Activated CD4-positive, CD25-positive, alpha-beta regulatory T cell (primary cell): ENCODE measurements around the gene IL3.
"Not testable (repeated sequence)": the region's sequence is repeated elsewhere in the genome, so short reads cannot be mapped to it uniquely, and the experiment has no call there.

ENCODE experiments used
- DNase-seq, 4 experiments: peaks; one replicate each; lab custom pipeline; 2025; lab: John Stamatoyannopoulos, UW

IL3 gene

DNA sequence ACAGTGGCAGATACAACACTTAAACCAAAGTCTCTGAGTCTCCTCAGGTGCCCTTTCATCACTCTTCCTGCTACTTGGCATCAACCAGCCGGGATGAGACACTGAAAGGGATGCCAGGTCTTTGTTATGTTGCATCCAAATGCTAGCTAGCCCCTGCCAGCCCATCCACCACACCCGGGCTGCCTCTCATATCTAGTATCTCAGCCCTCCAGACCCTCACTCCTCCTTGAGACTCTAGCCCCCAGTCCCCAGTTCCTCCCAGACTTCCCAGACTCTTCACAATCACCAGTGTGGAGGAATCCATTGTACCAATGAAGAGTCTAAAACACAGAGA lies 34.6 kb downstream of the IL3 start:
- no peak for DNase-seq

DNA sequence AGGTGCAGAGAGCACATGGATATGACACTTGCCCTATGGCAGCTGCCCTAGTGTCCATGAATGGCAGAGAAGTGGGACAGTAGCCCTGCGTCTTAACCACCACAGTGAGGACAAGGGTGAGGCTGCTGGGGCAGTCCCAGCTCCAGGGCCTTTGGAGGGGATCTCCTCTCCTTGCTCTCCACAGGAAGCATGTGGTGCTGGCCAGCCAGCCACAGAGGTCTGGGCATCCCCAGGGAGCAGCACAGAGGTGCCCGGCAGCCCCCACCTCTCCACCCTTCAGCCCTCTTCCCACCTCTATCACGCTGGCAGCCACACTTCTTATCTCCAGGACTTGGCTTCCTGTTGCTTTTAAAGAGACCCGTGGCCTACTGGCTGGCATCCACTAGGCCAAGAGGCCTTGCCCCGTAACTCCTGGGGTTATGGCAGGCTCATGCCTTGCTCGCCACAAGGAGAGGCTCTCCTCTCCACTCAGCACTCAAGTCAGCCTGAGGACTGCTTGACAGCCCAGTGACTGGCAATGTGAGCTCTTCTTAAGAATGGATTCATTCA lies 35.0 kb downstream of the IL3 start:
- no peak for DNase-seq

DNA sequence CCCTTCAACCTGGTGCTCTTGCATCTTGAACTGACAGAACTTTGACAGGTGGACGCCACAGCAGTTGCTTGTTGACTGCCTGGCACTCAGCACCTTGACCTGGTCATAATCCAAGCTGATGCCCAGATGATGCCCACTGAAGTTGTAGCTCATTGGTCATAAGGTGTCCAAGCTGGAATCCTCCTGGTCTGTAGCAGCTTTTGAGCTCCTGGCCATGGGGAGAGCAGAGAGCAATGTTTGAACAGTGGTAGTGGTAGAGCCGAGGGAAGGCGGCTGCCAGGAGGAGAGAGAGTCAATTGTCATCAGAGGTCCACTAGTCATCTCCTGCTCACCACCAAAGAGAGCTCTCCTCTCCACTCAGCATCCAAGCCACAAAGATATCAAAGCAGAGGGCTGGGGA lies 36.4 kb downstream of the IL3 start:
- no peak for DNase-seq

DNA sequence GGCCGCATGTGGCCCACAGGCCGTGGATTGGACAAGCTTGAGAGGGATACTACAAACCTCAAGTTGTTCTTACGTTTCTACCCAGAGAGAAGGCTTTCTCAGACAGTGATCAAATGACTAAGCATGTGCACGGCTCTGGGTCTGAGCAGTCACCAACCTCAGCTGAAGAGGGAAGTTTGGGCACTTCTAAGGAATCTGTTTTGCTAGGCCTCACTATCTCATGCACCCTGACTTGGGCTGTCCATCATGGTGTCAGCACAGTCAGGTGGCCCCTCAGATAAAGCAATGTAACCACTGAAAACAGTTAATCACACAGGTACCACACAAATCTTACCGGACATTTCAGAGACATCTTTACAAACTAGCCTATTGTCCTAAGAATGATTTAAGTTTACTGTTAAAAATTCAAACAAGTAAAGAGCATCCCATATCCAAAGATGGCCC lies 37.7 kb downstream of the IL3 start:
- no peak for DNase-seq

DNA sequence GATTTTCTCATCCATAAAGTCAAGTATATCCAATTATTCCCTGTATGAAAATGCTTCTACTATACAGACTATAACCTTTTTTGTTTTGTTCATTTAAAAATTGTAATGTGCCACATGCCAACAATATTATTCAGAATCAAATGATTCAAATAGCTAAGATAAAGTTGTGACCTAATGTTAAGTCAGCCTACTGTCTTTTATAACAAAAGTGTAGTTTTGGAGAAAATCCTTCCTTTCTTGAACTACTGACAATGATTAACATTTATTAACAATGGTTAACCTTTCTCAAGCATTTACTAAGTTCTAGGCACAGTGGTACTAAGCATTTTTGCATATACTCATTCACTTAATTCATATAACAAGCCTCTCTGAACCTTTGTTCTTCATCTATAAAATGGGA lies 38.2 kb downstream of the IL3 start:
- DNase-seq, result no peak

DNA sequence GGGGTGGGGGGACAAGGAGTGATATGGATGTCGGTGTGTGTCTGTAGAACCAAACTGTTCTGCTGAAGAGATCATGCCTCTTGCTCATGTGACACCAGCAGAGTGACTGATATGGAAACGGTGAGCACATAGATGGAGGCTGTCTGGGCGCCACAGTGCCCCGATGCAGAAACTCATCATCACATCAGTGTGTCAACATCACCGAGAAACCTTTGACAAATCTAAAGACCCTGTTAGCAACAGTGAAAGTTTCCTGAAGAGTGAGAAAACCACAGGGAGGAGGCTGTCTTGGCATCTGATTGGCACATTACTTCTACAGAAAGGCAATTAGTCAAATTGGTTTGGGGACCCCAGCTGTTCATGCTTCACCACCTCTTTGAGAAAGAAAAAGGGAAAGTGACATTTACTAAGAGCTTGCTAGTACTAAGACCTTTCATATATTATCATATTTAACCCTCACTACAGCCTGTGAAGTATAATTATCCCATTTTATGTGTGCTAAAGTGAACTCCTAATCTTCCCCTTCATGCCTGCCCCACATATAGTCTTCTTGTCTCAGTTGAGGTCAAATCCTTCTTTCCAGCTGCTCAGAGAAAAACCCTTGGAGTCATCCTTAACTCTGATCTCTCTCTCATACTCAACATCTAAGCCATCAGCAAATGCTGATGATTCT lies 38.8 kb downstream of the IL3 start:
- DNase-seq, result peak in 1 of 4 experiments; percentile 23

DNA sequence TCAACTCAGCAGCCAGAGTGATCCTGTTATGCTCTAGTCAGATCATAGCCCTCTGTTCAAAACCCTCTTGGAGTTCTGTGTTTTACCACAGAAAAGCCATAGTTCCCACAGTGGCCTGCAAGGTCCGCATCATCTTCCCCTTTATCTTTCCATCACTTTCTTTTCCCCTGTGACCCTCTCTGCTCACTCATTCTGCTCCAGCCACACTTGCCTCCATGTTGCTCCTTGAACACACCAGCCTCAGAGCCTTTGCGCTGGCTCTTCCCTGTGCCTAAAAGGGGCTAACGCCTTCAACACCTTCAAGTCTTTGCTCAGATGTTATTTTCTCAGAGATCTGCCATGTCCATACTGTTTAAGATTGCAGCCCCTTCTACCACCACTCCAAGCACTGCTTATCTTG lies 39.5 kb downstream of the IL3 start:
- DNase-seq, result no peak

DNA sequence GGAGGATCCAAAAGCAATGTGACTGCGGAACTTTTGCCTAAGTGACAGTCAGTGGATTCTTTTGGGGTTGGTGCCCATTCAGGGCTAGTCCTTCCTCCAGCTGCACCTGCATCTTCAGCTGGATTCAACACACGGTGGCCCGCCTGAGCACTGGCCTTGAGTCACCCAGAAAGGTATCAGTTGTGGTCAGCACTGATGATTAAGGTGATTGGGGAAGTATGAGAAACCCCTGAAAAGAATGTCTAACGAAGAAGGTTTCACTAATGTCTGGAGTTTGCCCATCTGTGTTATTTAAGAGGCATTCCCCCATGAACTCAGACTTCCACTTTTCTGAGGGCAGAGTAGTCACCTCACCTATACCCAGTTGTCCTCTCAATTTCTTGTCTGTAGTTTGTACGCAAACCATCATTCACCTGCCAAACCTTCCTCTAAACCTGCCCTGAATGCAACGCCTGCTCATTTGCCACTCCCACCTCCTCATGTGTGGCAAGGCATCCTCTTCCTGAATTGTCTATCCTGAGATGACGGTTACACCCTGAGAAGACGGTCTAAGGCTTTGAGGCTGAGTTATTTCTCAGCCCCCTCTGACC lies 40.3 kb downstream of the IL3 start:
- DNase-seq, result peak in 1 of 4 experiments; percentile 12

DNA sequence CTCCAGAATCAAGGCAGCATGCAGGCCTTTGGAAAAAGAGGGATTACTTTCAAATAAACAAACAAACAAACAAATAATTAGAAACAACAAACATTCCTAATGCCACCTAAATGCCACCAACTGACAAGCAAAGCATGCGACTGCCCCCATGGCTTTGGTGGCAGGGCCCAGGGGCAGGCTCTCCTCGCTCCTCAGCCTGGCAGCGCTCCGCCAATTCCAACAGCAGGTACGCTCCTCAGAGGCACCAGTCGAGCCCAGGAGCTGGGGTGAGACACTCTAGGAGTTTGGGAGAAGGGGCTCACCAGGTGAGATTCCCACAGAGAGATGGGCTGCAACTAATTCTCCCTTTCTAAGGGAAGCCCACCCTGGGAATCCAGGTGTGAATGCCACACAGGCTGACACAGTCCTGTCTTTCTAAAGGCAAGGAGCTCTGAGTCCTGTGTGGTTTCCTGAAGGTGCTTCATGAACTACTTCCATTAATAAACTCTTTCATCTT lies 41.0 kb downstream of the IL3 start:
- no peak for DNase-seq

DNA sequence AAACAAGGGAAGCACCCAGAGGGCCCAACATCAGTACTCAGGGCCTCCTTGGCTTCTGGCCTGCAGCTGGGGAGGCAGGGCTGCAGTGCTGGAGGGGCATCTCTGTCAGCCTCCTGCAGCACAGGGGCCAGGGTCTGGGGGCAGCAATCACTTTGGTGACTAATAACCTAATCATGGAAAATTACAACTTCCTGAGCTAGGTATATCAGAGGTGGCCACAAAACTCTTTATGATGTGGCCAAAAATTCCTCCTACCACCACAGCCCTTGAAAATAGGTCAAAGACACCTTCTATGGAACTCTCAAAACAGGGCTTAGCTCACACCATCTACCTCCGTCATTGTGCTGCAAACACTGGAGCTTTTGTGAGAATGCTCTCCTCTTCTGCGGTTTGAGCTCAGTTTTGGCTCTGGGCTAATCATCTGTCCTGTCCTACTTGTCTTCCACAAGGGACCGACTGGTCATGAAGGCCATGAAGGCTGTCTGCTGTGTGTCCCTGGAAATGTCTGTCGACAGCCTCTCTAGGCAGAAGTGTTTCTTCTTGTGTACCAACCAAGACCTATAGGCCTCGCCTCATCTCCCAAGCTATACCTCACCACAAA lies 41.7 kb downstream of the IL3 start:
- DNase-seq, result no peak

DNA sequence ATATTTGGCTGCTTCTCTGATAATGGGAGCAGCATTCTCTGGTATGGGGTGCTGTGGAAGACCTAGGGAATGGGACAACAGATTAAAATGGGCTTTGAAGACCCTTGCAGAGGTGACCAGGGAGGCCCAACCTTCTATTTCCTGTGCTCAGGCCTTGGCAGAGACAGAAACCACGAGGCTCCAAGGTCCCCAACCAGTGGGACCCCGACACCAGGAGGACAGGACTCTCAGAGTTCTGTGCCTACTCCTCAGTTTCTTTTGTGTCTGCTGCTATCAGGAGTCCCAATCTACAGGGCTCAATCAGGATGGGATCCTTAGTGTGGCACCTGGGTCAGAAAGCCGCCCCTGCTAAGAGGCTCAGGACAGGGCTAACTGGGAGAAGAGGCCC lies 42.5 kb downstream of the IL3 start:
- DNase-seq, result no peak

DNA sequence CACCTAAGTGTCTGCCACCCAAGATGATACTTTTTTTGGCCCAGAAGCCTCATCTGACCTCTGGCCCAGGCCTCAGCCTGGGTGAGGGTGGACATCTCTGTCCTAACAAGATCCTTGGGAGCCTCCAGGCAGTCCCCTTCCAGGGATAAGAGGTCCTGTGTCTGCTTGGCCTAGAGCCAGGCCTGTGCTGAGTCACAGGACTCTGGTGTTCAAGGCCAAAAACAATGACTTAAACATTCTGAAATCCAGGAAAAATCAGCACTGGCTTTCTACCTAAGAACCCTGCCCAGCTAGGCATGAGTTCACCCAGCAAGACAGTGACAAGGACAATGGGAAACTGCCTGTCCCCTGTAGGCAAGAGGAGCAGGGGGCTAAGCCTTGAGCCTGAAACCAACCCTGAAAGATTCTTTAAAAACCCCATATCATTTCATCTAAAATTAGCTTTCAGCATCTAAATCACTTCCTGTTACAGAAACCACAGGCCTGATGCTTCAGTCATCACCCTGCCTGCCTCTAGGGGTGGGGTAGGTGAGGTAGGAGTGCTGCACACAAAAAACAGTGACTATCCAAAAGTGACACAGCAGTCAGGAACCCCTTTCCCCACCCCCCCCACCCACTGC lies 43.0 kb downstream of the IL3 start:
- DNase-seq, result peak; percentile 13 to 44 (median 42)

DNA sequence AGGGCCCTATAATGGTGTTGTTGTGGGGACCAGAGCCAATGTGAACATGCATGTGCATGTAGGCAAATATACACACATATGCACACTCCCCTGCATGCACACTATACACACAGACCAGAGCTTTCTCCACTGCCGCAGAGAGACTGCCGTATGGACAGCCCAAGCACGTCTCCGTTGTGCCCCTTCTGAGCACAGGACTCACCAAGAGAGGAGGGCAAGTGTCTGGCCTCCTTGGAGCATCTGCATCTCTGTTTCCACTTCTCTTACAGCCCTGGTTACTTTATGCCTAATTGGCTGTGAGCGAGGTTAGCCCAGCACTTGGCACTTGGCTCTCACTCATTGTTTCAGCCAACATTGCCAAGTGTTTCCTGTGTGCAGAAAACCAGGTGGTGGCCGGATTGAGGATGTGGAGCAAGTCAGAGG lies 43.5 kb downstream of the IL3 start:
- DNase-seq, result no peak

DNA sequence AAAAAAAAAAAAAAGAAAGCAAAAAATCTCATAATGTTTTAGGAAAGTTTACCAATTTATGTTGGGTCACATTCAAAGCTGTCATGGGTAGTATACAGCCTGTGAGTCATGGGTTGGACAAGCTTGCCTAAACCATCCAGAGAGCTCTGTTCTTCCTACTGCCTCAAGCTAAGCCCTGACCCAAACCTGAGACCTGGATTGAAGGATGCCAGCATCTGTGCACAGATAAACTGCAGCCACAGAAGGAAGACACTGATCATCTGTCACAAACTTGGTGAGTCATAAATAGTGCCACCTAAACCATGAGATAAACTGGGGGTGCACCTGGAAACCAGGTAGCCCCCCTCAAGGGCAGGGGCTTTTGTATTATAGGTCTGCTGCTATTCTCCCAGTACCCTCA lies 44.1 kb downstream of the IL3 start:
- DNase-seq, result no peak

DNA sequence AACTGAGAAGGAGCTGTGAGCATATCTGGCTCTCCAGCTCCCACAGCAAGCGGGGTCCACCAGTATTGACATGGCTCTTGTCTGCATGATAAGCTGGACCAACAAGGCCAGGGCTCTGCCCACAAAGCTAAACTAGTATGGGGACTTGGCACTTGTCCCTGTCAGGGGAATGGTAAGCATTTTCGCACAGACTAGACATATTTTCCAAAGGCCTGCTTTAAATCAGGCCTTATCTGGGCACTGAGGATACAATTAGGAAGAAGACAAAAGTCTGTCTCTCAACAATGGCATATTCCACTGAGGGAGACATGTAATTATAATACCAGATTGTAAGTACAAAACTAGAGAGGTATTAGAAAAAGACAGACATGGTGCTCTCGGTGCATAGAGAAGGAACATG lies 45.2 kb downstream of the IL3 start:
- no peak for DNase-seq

DNA sequence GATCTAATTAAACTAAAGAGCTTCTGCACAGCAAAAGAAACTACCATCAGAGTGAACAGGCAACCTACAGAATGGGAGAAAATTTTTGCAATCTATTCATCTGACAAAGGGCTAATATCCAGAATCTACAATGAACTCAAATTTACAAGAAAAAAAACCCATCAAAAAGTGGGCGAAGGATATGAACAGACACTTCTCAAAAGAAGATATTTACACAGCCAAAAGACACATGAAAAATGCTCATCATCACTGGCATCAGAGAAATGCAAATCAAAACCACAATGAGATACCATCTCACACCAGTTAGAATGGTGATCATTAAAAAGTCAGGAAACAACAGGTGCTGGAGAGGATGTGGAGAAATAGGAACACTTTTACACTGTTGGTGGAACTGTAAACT lies 48.0 kb downstream of the IL3 start:
- not testable (repeated sequence) for DNase-seq

DNA sequence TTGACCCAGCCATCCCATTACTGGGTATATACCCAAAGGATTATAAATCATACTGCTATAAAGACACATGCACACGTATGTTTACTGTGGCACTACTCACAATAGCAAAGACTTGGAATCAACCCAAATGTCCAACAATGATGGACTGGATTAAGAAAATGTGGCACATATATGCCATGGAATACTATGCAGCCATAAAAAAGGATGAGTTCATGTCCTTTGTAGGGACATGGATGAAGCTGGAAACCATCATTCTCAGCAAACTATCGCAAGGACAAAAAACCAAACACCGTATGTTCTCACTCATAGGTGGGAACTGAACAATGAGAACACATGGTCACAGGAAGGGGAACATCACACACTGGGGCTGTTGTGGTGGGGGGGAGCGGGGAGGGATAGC lies 48.5 kb downstream of the IL3 start:
- DNase-seq, result not testable (repeated sequence)

DNA sequence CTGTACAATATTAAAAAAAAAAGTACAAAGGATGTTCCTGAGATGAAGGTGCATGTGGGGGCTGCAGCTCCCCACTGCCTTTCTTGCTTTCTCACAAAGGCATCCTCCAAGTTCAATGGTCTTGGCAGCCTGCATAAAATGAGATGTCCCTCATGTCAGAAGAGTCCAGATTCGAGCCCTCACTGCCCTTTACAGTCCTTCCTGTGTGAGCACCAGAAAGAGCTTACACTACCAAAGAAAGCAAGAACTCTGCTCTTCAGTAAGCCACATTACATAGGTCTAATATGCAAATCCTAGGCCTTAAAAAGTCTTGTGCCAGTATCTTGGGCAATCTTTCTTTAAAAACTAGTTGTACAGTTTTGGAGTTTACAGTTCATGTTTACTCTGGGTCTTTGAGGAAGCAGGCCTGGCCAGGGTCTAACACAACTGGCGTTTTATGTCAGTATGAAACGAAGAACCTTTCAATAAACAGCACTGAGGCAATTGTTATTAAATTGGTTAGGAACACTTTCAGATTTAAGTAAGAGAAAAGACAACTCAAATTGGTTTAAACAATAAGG lies 49.1 kb downstream of the IL3 start:
- no peak for DNase-seq

DNA sequence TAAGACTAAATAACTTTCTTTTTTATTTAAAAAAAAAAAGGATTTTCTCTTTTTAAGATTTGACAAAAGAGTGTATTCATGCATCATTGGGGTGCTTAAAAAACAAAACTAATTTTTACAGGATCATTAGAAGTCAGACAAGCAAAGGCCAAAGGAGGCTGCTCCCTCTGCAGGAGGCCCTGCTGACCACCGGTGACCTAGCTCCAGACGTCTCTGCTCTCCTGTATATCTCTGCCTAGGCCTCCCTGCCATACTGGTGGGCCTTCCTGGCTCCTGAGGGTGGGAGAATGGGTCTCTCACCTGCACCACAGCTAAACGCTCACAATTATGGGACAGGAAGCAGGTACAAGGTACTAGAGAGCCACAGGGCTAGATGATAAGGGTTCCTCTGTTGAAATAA lies 49.7 kb downstream of the IL3 start:
- DNase-seq, result no peak

DNA sequence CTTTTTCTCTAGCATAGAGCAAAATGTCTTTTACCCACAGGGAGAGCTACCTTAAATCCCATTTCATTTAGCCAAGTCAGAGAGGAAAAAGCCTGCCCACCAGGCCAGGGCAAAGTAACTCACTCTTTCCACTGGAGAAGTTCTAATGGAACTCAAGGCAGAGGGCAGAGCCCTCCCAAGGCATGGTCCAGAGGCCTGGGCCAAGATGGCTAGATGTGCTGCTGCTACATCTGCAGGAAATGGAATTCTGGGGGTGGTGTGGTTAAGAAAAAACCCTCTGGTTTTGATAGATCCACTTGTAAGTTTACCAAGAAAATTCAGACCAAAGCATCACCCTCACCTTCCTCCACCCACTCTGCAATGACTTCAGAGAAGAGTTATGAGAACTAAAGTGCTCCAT lies 50.5 kb downstream of the IL3 start:
- DNase-seq, result no peak

DNA sequence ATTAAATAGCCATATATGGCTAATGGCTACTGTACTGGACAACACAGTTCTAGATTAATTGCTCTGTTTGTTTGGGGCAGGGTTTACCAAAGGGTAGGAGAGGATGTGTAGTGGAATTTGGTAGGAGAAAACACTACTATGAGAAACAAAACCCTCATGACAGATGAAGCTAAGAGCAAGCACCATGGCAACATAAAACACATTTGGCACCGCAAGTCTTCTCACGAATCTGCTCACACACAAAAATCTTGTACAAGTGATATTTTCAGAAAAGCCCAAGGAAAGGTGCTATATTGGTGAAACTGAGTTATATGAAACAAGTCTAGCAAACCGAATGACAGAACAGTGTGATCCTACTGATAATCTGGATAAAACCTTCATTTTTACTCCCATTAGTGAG lies 51.7 kb downstream of the IL3 start:
- DNase-seq, result no peak
